GM18499 (cell line): Measurements from ENCODE around the gene HES5.

ENCODE experiments used
- ATAC-seq: cut with Tn5 transposase; IDR thresholded peaks from one replicate; pipeline ENCODE4 v1.9.1; 2021; ENCODE audit warnings: moderate number of reproducible peaks; ENCODE audit not compliant: insufficient read depth, unreplicated experiment

Gene HES5

GRCh38 chr1:2517966-2518365, 12.1 kb downstream of the HES5 start:
- ATAC-seq, result no peak

- no peak for ATAC-seq
Measured at GRCh38 chr1:2516946-2517345, 13.1 kb downstream of the HES5 start.

- no peak for ATAC-seq
Measured at GRCh38 chr1:2516124-2516523, 13.9 kb downstream of the HES5 start.

- ATAC-seq, result no peak
Measured at GRCh38 chr1:2515763-2516080, 14.3 kb downstream of the HES5 start.

- ATAC-seq, result no peak
Measured at GRCh38 chr1:2514863-2515762, 14.9 kb downstream of the HES5 start.

GRCh38 chr1:2513939-2514652, 16.0 kb downstream of the HES5 start:
- no peak for ATAC-seq

- no peak for ATAC-seq
Measured at GRCh38 chr1:2512862-2513421, 17.1 kb downstream of the HES5 start.

- no peak for ATAC-seq
Measured at GRCh38 chr1:2510366-2511155, 19.5 kb downstream of the HES5 start.

GRCh38 chr1:2509589-2509988, 20.5 kb downstream of the HES5 start:
- no peak for ATAC-seq

- no peak for ATAC-seq
Measured at GRCh38 chr1:2508751-2509150, 21.3 kb downstream of the HES5 start.

- no peak for ATAC-seq
Measured at GRCh38 chr1:2508180-2508579, 21.9 kb downstream of the HES5 start.

- no peak for ATAC-seq
Measured at GRCh38 chr1:2507744-2508155, 22.3 kb downstream of the HES5 start.

GRCh38 chr1:2506901-2507565, 23.0 kb downstream of the HES5 start:
- no peak for ATAC-seq

- ATAC-seq, result no peak
Measured at GRCh38 chr1:2506007-2506860, 23.8 kb downstream of the HES5 start.

GRCh38 chr1:2505461-2505994, 24.5 kb downstream of the HES5 start:
- ATAC-seq, result no peak

- no peak for ATAC-seq
Measured at GRCh38 chr1:2504949-2505272, 25.2 kb downstream of the HES5 start.

- no peak for ATAC-seq
Measured at GRCh38 chr1:2504225-2504948, 25.7 kb downstream of the HES5 start.

- ATAC-seq, result no peak
Measured at GRCh38 chr1:2503554-2504224, 26.4 kb downstream of the HES5 start.
